ENCODE data around the gene XIAP.

XIAP gene

GRCh38 chrX:123918106-123918721 lies 58.4 kb downstream of the XIAP start:
- no peaks in the 10 kb centered on the region for H3K79me2 ChIP-seq (ENCODE audit: control insufficient read depth, low read length)
- H3K27ac ChIP-seq (ENCODE audit: low read depth, low read length) = no peak overlapping the region
- no peaks in the 10 kb centered on the region for H3K36me3 ChIP-seq (ENCODE audit: control insufficient read depth, low read length)
- H3K4me1 ChIP-seq (ENCODE audit: control insufficient read depth, low read length) = no peaks in the 10 kb centered on the region
- TF ChIP-seq EZH2phosphoT487 (IDR thresholded peaks at IDR 0.05; ENCODE audit: borderline replicate concordance, low read length) (no peak), CTCF (IDR thresholded peaks at IDR 0.05; ENCODE audit: low read depth, low read length, poor library complexity, severe bottlenecking) (no peak)
- no peaks in the 10 kb centered on the region for H3K27me3 ChIP-seq (ENCODE audit: control insufficient read depth, low read length)
- H3K9me3 ChIP-seq (ENCODE audit: control insufficient read depth, insufficient read depth, low read length) = no peaks in the 10 kb centered on the region
- H4K20me1 ChIP-seq (ENCODE audit: control insufficient read depth, insufficient read depth, low read depth, low read length) = no peaks in the 10 kb centered on the region
- H3K4me2 ChIP-seq (ENCODE audit: low read length) = no peak overlapping the region
- no peak overlapping the region for H3K4me3 ChIP-seq (ENCODE audit: low read length)
- H3F3A ChIP-seq (ENCODE audit: control insufficient read depth, insufficient read depth) = no peaks in the 10 kb centered on the region
- H3K9me2 ChIP-seq (replicated peaks; ENCODE audit: control insufficient read depth, low read length) = no peaks in the 10 kb centered on the region

- H3K4me1 ChIP-seq (ENCODE audit: control insufficient read depth, low read length) = no peaks in the 10 kb centered on the region
- H3F3A ChIP-seq (ENCODE audit: control insufficient read depth, insufficient read depth) = no peaks in the 10 kb centered on the region
- H3K4me3 ChIP-seq (ENCODE audit: low read length) = no peak overlapping the region
- no peaks in the 10 kb centered on the region for H3K9me3 ChIP-seq (ENCODE audit: control insufficient read depth, insufficient read depth, low read length)
- no peak overlapping the region for H3K4me2 ChIP-seq (ENCODE audit: low read length)
- no peaks in the 10 kb centered on the region for H4K20me1 ChIP-seq (ENCODE audit: control insufficient read depth, insufficient read depth, low read depth, low read length)
- TF ChIP-seq CTCF (IDR thresholded peaks at IDR 0.05; ENCODE audit: low read depth, low read length, poor library complexity, severe bottlenecking) = no peak
- no peak for TF ChIP-seq EZH2phosphoT487 (IDR thresholded peaks at IDR 0.05; ENCODE audit: borderline replicate concordance, low read length)
- H3K36me3 ChIP-seq (ENCODE audit: control insufficient read depth, low read length) = no peaks in the 10 kb centered on the region
- no peaks in the 10 kb centered on the region for H3K27me3 ChIP-seq (ENCODE audit: control insufficient read depth, low read length)
- no peaks in the 10 kb centered on the region for H3K79me2 ChIP-seq (ENCODE audit: control insufficient read depth, low read length)
- no peaks in the 10 kb centered on the region for H3K9me2 ChIP-seq (replicated peaks; ENCODE audit: control insufficient read depth, low read length)
- no peak overlapping the region for H3K27ac ChIP-seq (ENCODE audit: low read depth, low read length)
Measured at GRCh38 chrX:123920105-123920785, 60.4 kb downstream of the XIAP start.

- Histone ChIP-seq H3K36me3 (ENCODE audit: control insufficient read depth, low read length) (no peaks in the 10 kb centered on the region), H3K4me1 (ENCODE audit: control insufficient read depth, low read length) (no peaks in the 10 kb centered on the region), H3K79me2 (ENCODE audit: control insufficient read depth, low read length) (no peaks in the 10 kb centered on the region), H3K27ac (ENCODE audit: low read depth, low read length) (no peak overlapping the region), H3F3A (ENCODE audit: control insufficient read depth, insufficient read depth) (no peaks in the 10 kb centered on the region), H3K4me3 (ENCODE audit: low read length) (no peak overlapping the region), H4K20me1 (ENCODE audit: control insufficient read depth, insufficient read depth, low read depth, low read length) (no peaks in the 10 kb centered on the region), H3K4me2 (ENCODE audit: low read length) (no peak overlapping the region), H3K9me3 (ENCODE audit: control insufficient read depth, insufficient read depth, low read length) (no peaks in the 10 kb centered on the region), H3K27me3 (ENCODE audit: control insufficient read depth, low read length) (no peaks in the 10 kb centered on the region), H3K9me2 (replicated peaks; ENCODE audit: control insufficient read depth, low read length) (no peaks in the 10 kb centered on the region)
- TF ChIP-seq CTCF (IDR thresholded peaks at IDR 0.05; ENCODE audit: low read depth, low read length, poor library complexity, severe bottlenecking) = no peak
- TF ChIP-seq EZH2phosphoT487 (IDR thresholded peaks at IDR 0.05; ENCODE audit: borderline replicate concordance, low read length) = no peak
Measured at GRCh38 chrX:123923211-123923610, 63.4 kb downstream of the XIAP start.

All from DOHH2 (cell line).